ENCODE measurements around the gene TLCD1.

- TF ChIP-seq POLR2A (IDR thresholded peaks at IDR 0.05) (no peak), POLR2AphosphoS5 (IDR thresholded peaks at IDR 0.05) (no peak)
Measured at GRCh38 chr17:28693869-28694268, 32.2 kb downstream of the TLCD1 start.

All from suprapubic skin (tissue), 4 donors.